ENCODE results near the gene ANKRD33.
A peak's percentile ranks its signal among the peaks of the same experiment; 100 is the strongest.
"Not testable (repeated sequence)": the region's sequence is repeated elsewhere in the genome, so short reads cannot be mapped to it uniquely, and the experiment has no call there.

The ANKRD33 gene

GRCh38 chr12:51884676-51885229 is 3.1 kb upstream of the ANKRD33 start:
- Mint-ChIP-seq H3K4me3 (no peak overlapping the region), H3K27ac (no peak overlapping the region), H3K9me3 (peaks cover 5% of the 10 kb centered on the region)

GRCh38 chr12:51885294-51886020 is 2.4 kb upstream of the ANKRD33 start:
- H3K4me3 Mint-ChIP-seq: not testable (repeated sequence)

More at GRCh38 chr12:51884676-51885229, 3.1 kb upstream of the ANKRD33 start:
- H3K36me3 Mint-ChIP-seq (ENCODE audit: low read depth): no peaks in the 10 kb centered on the region
- peaks cover 4% of the 10 kb centered on the region for H3K27me3 Mint-ChIP-seq (ENCODE audit: low read depth)
- H3K4me1 Mint-ChIP-seq (ENCODE audit: low read depth): peaks cover 8% of the 10 kb centered on the region

GRCh38 chr12:51886021-51886710 is 1.7 kb upstream of the ANKRD33 start:
- Mint-ChIP-seq H3K27ac (peak overlapping the region; percentile 85), H3K4me1 (ENCODE audit: low read depth) (peaks cover 8% of the 10 kb centered on the region), H3K9me3 (peaks cover 5% of the 10 kb centered on the region), H3K36me3 (ENCODE audit: low read depth) (no peaks in the 10 kb centered on the region), H3K4me3 (no peak overlapping the region), H3K27me3 (ENCODE audit: low read depth) (peaks cover 4% of the 10 kb centered on the region)

More at GRCh38 chr12:51885294-51886020, 2.4 kb upstream of the ANKRD33 start:
- H3K9me3 Mint-ChIP-seq; H3K27me3 Mint-ChIP-seq (ENCODE audit: low read depth); H3K4me1 Mint-ChIP-seq (ENCODE audit: low read depth); H3K36me3 Mint-ChIP-seq (ENCODE audit: low read depth): not testable (repeated sequence)
- H3K27ac Mint-ChIP-seq: peak overlapping the region; percentile 85

- Mint-ChIP-seq H3K9me3 (peaks cover 5% of the 10 kb centered on the region), H3K4me1 (ENCODE audit: low read depth) (peaks cover 8% of the 10 kb centered on the region), H3K27ac (no peak overlapping the region), H3K4me3 (no peak overlapping the region), H3K36me3 (ENCODE audit: low read depth) (no peaks in the 10 kb centered on the region), H3K27me3 (ENCODE audit: low read depth) (peaks cover 9% of the 10 kb centered on the region)
These were observed 663 bp downstream of the ANKRD33 start for GRCh38 chr12:51888316-51889215.

GRCh38 chr12:51889216-51890132 is 1.6 kb downstream of the ANKRD33 start:
- Mint-ChIP-seq H3K4me3 (no peak overlapping the region), H3K4me1 (ENCODE audit: low read depth) (peaks cover 8% of the 10 kb centered on the region), H3K9me3 (peaks cover 5% of the 10 kb centered on the region), H3K27ac (no peak overlapping the region), H3K27me3 (ENCODE audit: low read depth) (peaks cover 14% of the 10 kb centered on the region), H3K36me3 (ENCODE audit: low read depth) (no peaks in the 10 kb centered on the region)

GRCh38 chr12:51890133-51890464 is 2.2 kb downstream of the ANKRD33 start:
- H3K27me3 Mint-ChIP-seq (ENCODE audit: low read depth): peaks cover 15% of the 10 kb centered on the region
- no peak overlapping the region for H3K4me3 Mint-ChIP-seq
- H3K36me3 Mint-ChIP-seq (ENCODE audit: low read depth): no peaks in the 10 kb centered on the region
- peaks cover 2% of the 10 kb centered on the region for H3K9me3 Mint-ChIP-seq
- peaks cover 8% of the 10 kb centered on the region for H3K4me1 Mint-ChIP-seq (ENCODE audit: low read depth)
- H3K27ac Mint-ChIP-seq: no peak overlapping the region

GRCh38 chr12:51890511-51891171 is 2.7 kb downstream of the ANKRD33 start:
- Mint-ChIP-seq H3K4me1 (ENCODE audit: low read depth) (peaks cover 8% of the 10 kb centered on the region), H3K36me3 (ENCODE audit: low read depth) (no peaks in the 10 kb centered on the region), H3K27me3 (ENCODE audit: low read depth) (peaks cover 15% of the 10 kb centered on the region), H3K27ac (no peak overlapping the region), H3K9me3 (no peaks in the 10 kb centered on the region), H3K4me3 (no peak overlapping the region)

GRCh38 chr12:51891843-51892242 is 3.9 kb downstream of the ANKRD33 start:
- H3K4me3 Mint-ChIP-seq: no peak overlapping the region
- H3K9me3 Mint-ChIP-seq: no peaks in the 10 kb centered on the region
- no peak overlapping the region for H3K27ac Mint-ChIP-seq
- no peaks in the 10 kb centered on the region for H3K36me3 Mint-ChIP-seq (ENCODE audit: low read depth)
- H3K4me1 Mint-ChIP-seq (ENCODE audit: low read depth): peaks cover 1% of the 10 kb centered on the region
- H3K27me3 Mint-ChIP-seq (ENCODE audit: low read depth): peaks cover 15% of the 10 kb centered on the region

GRCh38 chr12:51893786-51894185 is 5.9 kb downstream of the ANKRD33 start:
- Mint-ChIP-seq H3K27me3 (ENCODE audit: low read depth) (peaks cover 15% of the 10 kb centered on the region), H3K36me3 (ENCODE audit: low read depth) (no peaks in the 10 kb centered on the region), H3K4me3 (no peak overlapping the region), H3K9me3 (no peaks in the 10 kb centered on the region), H3K4me1 (ENCODE audit: low read depth) (no peaks in the 10 kb centered on the region), H3K27ac (no peak overlapping the region)

- H3K27ac Mint-ChIP-seq: no peak overlapping the region
- H3K4me1 Mint-ChIP-seq (ENCODE audit: low read depth): no peaks in the 10 kb centered on the region
- no peaks in the 10 kb centered on the region for H3K36me3 Mint-ChIP-seq (ENCODE audit: low read depth)
- H3K4me3 Mint-ChIP-seq: no peak overlapping the region
- no peaks in the 10 kb centered on the region for H3K9me3 Mint-ChIP-seq
- H3K27me3 Mint-ChIP-seq (ENCODE audit: low read depth): peaks cover 15% of the 10 kb centered on the region
These were observed 7.7 kb downstream of the ANKRD33 start for GRCh38 chr12:51895378-51896135.

GRCh38 chr12:51896236-51896635 is 8.3 kb downstream of the ANKRD33 start:
- Mint-ChIP-seq H3K4me3 (no peak overlapping the region), H3K27ac (no peak overlapping the region), H3K9me3 (no peaks in the 10 kb centered on the region)

GRCh38 chr12:51897181-51897580 is 9.3 kb downstream of the ANKRD33 start:
- Mint-ChIP-seq H3K4me1 (ENCODE audit: low read depth) (peaks cover 3% of the 10 kb centered on the region), H3K27me3 (ENCODE audit: low read depth) (peaks cover 22% of the 10 kb centered on the region), H3K27ac (no peak overlapping the region), H3K9me3 (no peaks in the 10 kb centered on the region), H3K36me3 (ENCODE audit: low read depth) (no peaks in the 10 kb centered on the region), H3K4me3 (no peak overlapping the region)

More at GRCh38 chr12:51896236-51896635, 8.3 kb downstream of the ANKRD33 start:
- no peaks in the 10 kb centered on the region for H3K4me1 Mint-ChIP-seq (ENCODE audit: low read depth)
- no peaks in the 10 kb centered on the region for H3K36me3 Mint-ChIP-seq (ENCODE audit: low read depth)
- peaks cover 15% of the 10 kb centered on the region for H3K27me3 Mint-ChIP-seq (ENCODE audit: low read depth)

- Mint-ChIP-seq H3K4me3 (no peak overlapping the region), H3K27ac (no peak overlapping the region), H3K36me3 (ENCODE audit: low read depth) (no peaks in the 10 kb centered on the region), H3K4me1 (ENCODE audit: low read depth) (peaks cover 3% of the 10 kb centered on the region), H3K9me3 (no peaks in the 10 kb centered on the region), H3K27me3 (ENCODE audit: low read depth) (peaks cover 15% of the 10 kb centered on the region)
These were observed 10.6 kb downstream of the ANKRD33 start for GRCh38 chr12:51898506-51898905.

Data from T-helper 1 cell treated with Interleukin-12 subunit alpha and Interleukin-12 subunit beta and Interleukin-4 antibody, amounts not matched to agents 30 μg/mL and 1 μg/mL, for 36 hours (primary cell).